ENCODE measurements around the gene RFX1. TPM values are rescaled to one million over a fixed set of nuclear protein-coding genes. Genes with fewer than 3 reads are reported as not detected.

RFX1 gene
- total RNA-seq, 2 donors from 2014 or later, result 17.1 to 24.3 TPM

- Mint-ChIP-seq H3K9me3 (peaks cover 2% of the 10 kb centered on the region), H3K27ac (no peak overlapping the region), H3K4me1 (peaks cover 13% of the 10 kb centered on the region), H3K36me3 (ENCODE audit: low read depth) (peaks cover 49% of the 10 kb centered on the region), H3K27me3 (ENCODE audit: insufficient read depth) (no peaks in the 10 kb centered on the region), H3K4me3 (no peak overlapping the region)
- DNase-seq, result no peak
- Histone ChIP-seq H3K27ac (ENCODE audit: low read depth, low read length) (no peak overlapping the region), H3K9ac (ENCODE audit: extremely low read depth, low read length, poor library complexity, severe bottlenecking) (no peak overlapping the region), H3K4me1 (ENCODE audit: control insufficient read depth, insufficient read depth, low read length) (no peaks in the 10 kb centered on the region), H3K4me3 (ENCODE audit: low read length) (no peak overlapping the region), H3K9me3 (ENCODE audit: control insufficient read depth, low read length) (peaks cover 3% of the 10 kb centered on the region), H3K36me3 (ENCODE audit: control insufficient read depth, insufficient read depth, low read length) (peaks cover 22% of the 10 kb centered on the region), H3K27me3 (ENCODE audit: control insufficient read depth, insufficient read depth, low read length, poor library complexity, severe bottlenecking) (no peaks in the 10 kb centered on the region)
- WGBS, 2 experiments (ENCODE audit: insufficient coverage in 1 of 2, insufficient read length in 1 of 2), result 96 to 100% methylated on average over 3 to 22 of the region's 22 CpGs
- TF ChIP-seq CTCF (conservative IDR thresholded peaks at IDR 0.05), result no peak
Measured at GRCh38 chr19:13993590-13994300, 12.4 kb downstream of the RFX1 start.

DNA sequence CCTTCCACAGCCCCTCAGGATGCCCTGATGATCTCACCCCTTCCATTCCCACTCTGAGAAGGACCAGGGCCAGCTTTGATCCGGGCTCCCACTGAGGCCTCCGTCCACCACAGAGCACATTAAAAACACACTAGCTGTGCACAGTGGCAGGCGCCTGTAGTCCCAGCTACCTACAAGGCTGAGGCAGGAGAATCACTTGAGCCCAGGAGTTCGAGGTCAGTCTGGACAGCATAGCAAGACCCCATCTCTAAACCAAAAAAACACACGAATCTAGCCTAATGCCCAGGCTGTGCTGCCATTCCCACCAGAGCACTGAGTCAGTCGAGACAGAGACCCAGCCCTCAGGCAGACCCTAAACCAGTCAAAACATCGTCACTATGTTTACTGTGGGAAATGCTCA, 14.1 kb downstream of the RFX1 start:
- Histone ChIP-seq H3K4me1 (ENCODE audit: control insufficient read depth, insufficient read depth, low read length) (no peaks in the 10 kb centered on the region), H3K9ac (ENCODE audit: extremely low read depth, low read length, poor library complexity, severe bottlenecking) (no peak overlapping the region), H3K4me3 (ENCODE audit: low read length) (no peak overlapping the region), H3K9me3 (ENCODE audit: control insufficient read depth, low read length) (no peaks in the 10 kb centered on the region), H3K27ac (ENCODE audit: low read depth, low read length) (no peak overlapping the region), H3K27me3 (ENCODE audit: control insufficient read depth, insufficient read depth, low read length, poor library complexity, severe bottlenecking) (no peaks in the 10 kb centered on the region), H3K36me3 (ENCODE audit: control insufficient read depth, insufficient read depth, low read length) (peaks cover 10% of the 10 kb centered on the region)
- Mint-ChIP-seq H3K4me1 (peaks cover 18% of the 10 kb centered on the region), H3K4me3 (no peak overlapping the region), H3K27me3 (ENCODE audit: insufficient read depth) (no peaks in the 10 kb centered on the region), H3K36me3 (ENCODE audit: low read depth) (peaks cover 42% of the 10 kb centered on the region), H3K27ac (no peak overlapping the region), H3K9me3 (no peaks in the 10 kb centered on the region)
- no peak for TF ChIP-seq CTCF (conservative IDR thresholded peaks at IDR 0.05)
- no peak for DNase-seq
- 88 to 91% methylated on average over 5 to 7 of the region's 7 CpGs for WGBS, 2 experiments (ENCODE audit: insufficient coverage in 1 of 2, insufficient read length in 1 of 2)

GRCh38 chr19:13990085-13990484, 16.0 kb downstream of the RFX1 start:
- no peak for TF ChIP-seq CTCF (conservative IDR thresholded peaks at IDR 0.05)
- Mint-ChIP-seq H3K27ac (peak overlapping the region; percentile 81), H3K36me3 (ENCODE audit: low read depth) (peaks cover 42% of the 10 kb centered on the region), H3K4me3 (no peak overlapping the region), H3K4me1 (peaks cover 22% of the 10 kb centered on the region), H3K9me3 (no peaks in the 10 kb centered on the region), H3K27me3 (ENCODE audit: insufficient read depth) (no peaks in the 10 kb centered on the region)
- WGBS, 2 experiments (ENCODE audit: insufficient coverage in 1 of 2, insufficient read length in 1 of 2), result 91 to 100% methylated on average over 2 to 8 of the region's 8 CpGs
- no peak overlapping the region for H3K27ac ChIP-seq (ENCODE audit: low read depth, low read length)
- peaks cover 10% of the 10 kb centered on the region for H3K36me3 ChIP-seq (ENCODE audit: control insufficient read depth, insufficient read depth, low read length)
- no peaks in the 10 kb centered on the region for H3K27me3 ChIP-seq (ENCODE audit: control insufficient read depth, insufficient read depth, low read length, poor library complexity, severe bottlenecking)
- H3K4me3 ChIP-seq (ENCODE audit: low read length), result no peak overlapping the region
- DNase-seq, result no peak
- H3K9ac ChIP-seq (ENCODE audit: extremely low read depth, low read length, poor library complexity, severe bottlenecking), result no peak overlapping the region
- H3K4me1 ChIP-seq (ENCODE audit: control insufficient read depth, insufficient read depth, low read length), result no peaks in the 10 kb centered on the region
- no peaks in the 10 kb centered on the region for H3K9me3 ChIP-seq (ENCODE audit: control insufficient read depth, low read length)

Data from endodermal cell (in vitro differentiated cells).